ENCODE results near the gene ALDH1A1.
"Not testable (repeated sequence)": the region's sequence is repeated elsewhere in the genome, so short reads cannot be mapped to it uniquely, and the experiment has no call there.

The ALDH1A1 gene

GRCh38 chr9:72891043-72891442 lies 61.8 kb downstream of the ALDH1A1 start:
- no peak for DNase-seq

- no peak for DNase-seq
These were observed 63.9 kb downstream of the ALDH1A1 start for GRCh38 chr9:72888943-72889342.

DNA sequence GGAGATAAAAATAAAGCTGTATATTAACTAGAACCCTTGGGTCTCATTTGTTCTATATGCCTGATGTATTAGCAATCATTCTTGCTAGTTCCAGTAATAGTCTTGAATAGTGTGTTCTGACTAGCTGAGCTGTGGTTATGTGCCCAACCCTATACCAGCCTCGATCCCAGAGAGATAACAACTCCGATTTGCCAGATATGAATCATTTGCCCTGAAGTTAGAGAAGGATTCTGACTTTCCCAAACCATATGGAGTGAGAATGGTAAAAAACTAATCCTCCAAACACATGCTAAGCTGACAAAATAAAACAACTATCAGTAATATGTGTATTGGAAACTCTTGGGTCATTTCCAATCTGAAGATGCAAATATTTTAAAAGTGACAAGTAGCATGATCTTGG lies 64.8 kb downstream of the ALDH1A1 start:
- DNase-seq = no peak

GRCh38 chr9:72886386-72886785 lies 66.5 kb downstream of the ALDH1A1 start:
- DNase-seq = no peak

GRCh38 chr9:72884508-72884907 lies 68.3 kb downstream of the ALDH1A1 start:
- DNase-seq = no peak

DNA sequence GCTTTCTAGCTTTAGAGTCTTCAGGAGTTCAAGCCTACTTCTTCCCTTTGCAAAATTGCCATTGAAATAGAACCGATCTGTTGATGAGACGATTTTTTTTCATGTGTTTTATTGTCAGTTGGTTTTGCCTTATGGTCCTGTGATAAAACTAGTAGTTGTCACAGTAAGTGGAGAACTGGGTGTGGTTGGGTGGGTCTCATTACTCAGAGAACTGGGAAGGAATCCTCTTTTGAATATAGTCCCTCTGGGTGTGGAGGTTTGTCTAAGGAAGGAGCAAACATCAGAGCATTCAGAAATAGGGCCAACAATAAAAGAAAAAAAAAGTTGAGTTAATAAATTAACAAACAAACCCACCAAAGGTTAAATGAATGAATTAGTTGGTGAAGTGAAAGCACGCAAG lies 69.0 kb downstream of the ALDH1A1 start:
- no peak for DNase-seq

DNA sequence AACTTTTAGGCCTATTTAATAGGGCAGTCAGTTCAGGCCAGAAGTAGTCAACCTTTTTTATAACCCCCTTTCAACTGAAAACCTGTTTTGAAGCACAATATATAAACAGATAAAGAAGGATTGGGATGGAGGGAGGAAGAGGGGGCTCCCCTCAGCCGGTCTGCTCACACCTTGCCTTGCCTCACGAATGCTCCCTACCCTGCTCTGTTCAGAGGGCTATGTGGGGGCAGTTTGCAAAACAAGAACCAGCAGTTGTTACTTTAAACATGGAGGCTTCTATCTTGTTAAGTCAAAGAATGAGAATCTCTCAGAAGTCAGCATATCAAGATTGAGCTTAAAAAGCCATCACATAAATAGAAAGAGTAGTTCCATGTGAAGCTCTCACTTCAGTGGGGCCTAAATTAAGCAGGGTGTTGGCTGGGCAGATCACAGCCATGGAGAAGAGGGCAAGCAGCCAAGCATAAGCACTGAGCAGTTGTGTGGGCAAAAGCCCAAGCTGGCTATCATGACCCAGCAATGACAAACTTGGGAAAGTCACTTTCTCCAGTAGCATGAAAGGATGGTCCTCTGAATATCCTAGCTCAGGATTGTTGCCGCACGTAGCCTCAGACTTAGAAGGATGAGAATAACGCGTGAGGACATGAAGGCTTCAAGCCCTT lies 70.6 kb downstream of the ALDH1A1 start:
- no peak for DNase-seq

- no peak for DNase-seq
These were observed 72.0 kb downstream of the ALDH1A1 start for GRCh38 chr9:72880821-72881220.

DNA sequence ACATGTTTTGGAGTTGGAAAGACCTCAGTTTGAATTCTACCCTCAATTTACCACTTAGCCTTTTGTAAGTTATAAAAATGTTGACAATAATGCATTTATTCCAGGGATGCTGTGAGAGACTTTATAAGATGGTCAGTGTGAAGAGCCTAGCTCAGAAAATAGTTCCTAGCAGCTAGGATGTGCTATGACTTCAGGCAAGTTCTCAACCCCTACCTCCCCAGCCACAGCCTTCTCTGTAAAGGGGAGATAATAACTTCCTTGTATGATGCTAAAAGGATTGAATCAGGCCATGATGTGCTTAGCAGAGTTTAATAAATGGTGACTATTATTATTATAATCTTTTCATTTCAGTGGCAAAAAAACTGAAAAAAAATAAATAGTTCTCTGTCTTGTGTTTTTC lies 77.6 kb downstream of the ALDH1A1 start:
- DNase-seq = no peak

DNA sequence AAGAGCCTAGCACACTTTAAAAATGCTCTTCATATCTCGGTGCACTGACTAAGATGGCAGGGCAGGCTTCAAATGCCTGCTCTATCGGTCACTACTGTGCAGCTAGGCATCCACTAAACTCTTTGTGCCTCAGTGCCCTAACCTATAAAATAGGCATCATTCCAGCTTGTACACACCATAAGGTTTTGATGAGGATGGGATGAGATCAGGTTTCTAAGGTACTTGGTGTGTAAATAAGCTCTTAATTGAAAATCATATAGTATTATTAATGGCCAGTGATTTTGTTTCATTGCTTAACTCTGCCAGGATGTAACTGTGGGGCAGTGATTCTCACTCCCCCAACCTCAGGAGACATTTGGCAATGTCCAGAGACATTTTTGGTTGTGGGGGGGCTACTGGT lies 78.5 kb downstream of the ALDH1A1 start:
- DNase-seq = no peak

GRCh38 chr9:72873456-72873855 lies 79.4 kb downstream of the ALDH1A1 start:
- no peak for DNase-seq

GRCh38 chr9:72872718-72873117 lies 80.1 kb downstream of the ALDH1A1 start:
- no peak for DNase-seq

DNA sequence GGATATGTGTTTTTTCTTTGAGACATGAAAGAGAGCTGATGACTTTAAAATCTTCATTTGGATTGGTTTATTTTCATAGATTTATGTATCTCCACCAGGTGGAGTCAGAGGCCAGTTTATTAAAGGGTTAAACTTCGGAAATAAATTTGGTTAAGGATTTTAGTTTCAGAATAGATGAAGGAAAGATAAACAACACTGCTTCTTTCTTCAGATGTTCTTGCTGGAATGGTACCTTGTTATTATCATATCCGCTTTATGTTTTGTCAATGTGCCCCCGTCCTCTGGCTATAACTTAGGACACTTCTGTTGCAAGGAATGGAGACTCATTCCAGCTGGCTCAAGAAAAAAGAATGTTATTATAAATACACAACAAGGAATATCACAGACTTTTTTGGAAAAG lies 81.2 kb downstream of the ALDH1A1 start:
- no peak for DNase-seq

GRCh38 chr9:72864327-72864726 lies 88.5 kb downstream of the ALDH1A1 start:
- no peak for DNase-seq

DNA sequence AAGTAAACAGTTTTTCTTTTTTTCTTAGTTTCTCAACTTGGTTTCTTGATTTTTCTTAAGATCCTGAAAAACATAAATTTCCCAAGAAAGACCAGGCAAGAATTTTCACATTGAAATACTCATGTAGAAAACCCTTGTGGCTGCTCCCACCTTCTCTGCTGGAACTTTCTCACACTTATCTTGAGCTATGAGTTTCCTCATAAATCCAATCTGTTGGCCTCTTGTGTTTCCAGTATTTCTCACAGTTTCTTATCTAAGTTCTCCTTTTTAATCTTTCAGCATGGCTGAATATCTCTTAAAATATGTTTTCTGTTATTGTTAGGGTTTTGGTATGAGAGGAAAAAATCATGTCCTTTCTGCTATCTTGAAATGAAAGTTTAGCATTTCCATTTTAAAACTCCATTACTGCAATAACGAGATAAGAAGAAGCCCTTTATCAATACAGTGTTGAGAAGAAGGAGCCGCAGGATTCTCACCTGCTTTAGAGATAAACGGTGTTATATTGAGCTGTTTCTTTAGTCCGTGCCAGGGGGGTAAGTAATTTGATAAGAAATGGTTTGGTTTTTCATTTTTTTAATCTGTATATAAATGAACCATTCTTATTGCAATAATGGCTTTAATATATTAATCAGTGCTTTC lies 89.3 kb downstream of the ALDH1A1 start:
- no peak for DNase-seq

GRCh38 chr9:72862788-72863187 lies 90.1 kb downstream of the ALDH1A1 start:
- not testable (repeated sequence) for DNase-seq

- no peak for DNase-seq
These were observed 94.6 kb downstream of the ALDH1A1 start for GRCh38 chr9:72858089-72858912.

- no peak for DNase-seq
These were observed 95.2 kb downstream of the ALDH1A1 start for GRCh38 chr9:72857624-72857996.

GRCh38 chr9:72856972-72857623 lies 95.8 kb downstream of the ALDH1A1 start:
- no peak for DNase-seq

DNA sequence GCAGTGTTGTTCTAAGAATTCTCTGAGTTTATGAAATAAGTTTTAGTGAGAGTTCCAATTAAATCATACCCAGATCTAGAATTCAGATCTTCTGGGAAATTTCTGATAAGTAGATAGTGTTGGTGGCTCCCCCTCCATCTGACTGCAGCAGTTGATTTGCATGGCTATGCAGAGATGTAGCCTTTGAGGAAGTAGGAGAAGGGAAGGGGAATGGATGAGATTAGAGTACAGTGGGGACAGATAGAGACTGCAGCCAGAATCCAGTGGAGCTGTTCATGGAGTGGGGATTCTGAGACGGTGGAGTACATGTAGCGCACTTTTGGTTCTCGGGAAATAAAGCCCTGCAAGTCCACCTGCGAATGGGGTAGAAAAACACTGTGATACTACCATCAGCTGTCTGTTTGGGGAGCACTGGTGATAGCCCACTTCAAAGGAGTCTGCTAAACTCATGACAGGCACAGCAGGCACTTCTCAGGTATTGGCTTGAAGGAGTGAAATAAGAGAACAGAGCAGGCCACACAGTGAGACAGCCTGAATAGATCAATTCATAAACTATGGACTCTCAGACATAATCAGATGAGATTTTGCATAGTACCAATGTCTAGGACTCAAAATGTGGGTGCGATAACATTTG lies 96.8 kb downstream of the ALDH1A1 start:
- DNase-seq = no peak

GRCh38 chr9:72855321-72855720 lies 97.5 kb downstream of the ALDH1A1 start:
- DNase-seq = no peak

All from activated CD4-positive, CD25-positive, alpha-beta regulatory T cell (primary cell).